LNCaP clone FGC (cell line): ENCODE results near the gene SMYD4.

Experiments used
- DNase-seq: peaks from one replicate; pipeline ENCODE4 v3.0.0-alpha.2; 2011; ENCODE audit warnings: low read depth
- H3K4me3 ChIP-seq: 2 replicates; pipeline ENCODE4 v1.5.1; 2011; ENCODE audit warnings: mild to moderate bottlenecking, low read depth, low read length, control low read depth
- CTCF ChIP-seq: IDR thresholded peaks from 2 replicates; pipeline ENCODE4 v1.5.1; 2012; ENCODE audit warnings: mild to moderate bottlenecking; ENCODE audit not compliant: control insufficient read depth, insufficient read depth; ENCODE audit errors: extremely low read depth

Gene SMYD4

DNA sequence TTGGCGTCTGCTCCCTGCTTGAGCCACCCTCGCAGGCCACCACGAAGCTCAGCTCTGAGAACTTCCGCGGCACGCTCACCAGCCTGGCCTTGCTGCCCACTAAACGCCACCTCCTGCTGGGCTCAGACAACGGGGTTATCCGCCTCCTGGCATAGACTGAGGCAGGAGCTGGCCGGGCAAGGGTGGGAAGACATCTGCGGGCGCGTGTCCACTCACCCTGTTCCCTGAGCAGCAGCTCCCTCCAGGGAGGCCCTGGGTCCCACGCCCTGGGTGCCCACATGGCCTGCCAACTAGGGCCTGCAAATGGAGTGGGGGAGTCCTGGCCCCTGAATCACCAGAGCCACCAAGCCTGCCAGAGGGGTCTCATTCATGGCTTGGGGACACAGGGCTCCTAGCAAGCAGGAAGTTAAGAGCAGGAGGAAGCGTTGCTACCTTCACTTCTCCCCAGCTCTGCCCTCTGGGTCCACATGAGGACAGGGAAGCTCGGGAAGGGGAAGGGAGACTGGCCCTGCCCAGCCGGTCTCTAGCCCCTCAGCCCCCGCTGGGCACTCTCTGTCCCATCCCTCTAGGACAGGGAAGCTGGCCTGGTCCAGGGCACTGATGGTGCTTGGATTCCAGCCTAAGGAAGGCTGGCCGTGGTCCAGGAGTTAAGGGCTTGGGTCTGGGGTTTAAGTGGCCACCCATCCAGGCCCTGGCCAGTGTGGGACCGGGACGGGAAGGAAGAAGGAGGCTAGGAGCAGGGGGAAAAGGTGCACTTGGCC lies 92.0 kb downstream of the SMYD4 start:
- DNase-seq, result no peak
- no peak for TF ChIP-seq CTCF
- H3K4me3 ChIP-seq, result no peak overlapping the region

GRCh38 chr17:1736348-1737281 lies 93.1 kb downstream of the SMYD4 start:
- H3K4me3 ChIP-seq, result no peak overlapping the region
- no peak for DNase-seq
- no peak for TF ChIP-seq CTCF

- no peak for TF ChIP-seq CTCF
- no peak overlapping the region for H3K4me3 ChIP-seq
- DNase-seq, result no peak
Measured at GRCh38 chr17:1735834-1736347, 93.8 kb downstream of the SMYD4 start.

- no peak for DNase-seq
- TF ChIP-seq CTCF, result no peak
- no peak overlapping the region for H3K4me3 ChIP-seq
Measured at GRCh38 chr17:1735418-1735817, 94.3 kb downstream of the SMYD4 start.

GRCh38 chr17:1733759-1734158 lies 95.9 kb downstream of the SMYD4 start:
- TF ChIP-seq CTCF, result no peak
- DNase-seq, result no peak

GRCh38 chr17:1732833-1733321 lies 96.8 kb downstream of the SMYD4 start:
- no peak for DNase-seq
- H3K4me3 ChIP-seq, result no peak overlapping the region
- TF ChIP-seq CTCF, result no peak

More at GRCh38 chr17:1733759-1734158, 95.9 kb downstream of the SMYD4 start:
- no peak overlapping the region for H3K4me3 ChIP-seq
